ENCODE measurements around the gene FGFR1OP2.

Gene FGFR1OP2

DNA sequence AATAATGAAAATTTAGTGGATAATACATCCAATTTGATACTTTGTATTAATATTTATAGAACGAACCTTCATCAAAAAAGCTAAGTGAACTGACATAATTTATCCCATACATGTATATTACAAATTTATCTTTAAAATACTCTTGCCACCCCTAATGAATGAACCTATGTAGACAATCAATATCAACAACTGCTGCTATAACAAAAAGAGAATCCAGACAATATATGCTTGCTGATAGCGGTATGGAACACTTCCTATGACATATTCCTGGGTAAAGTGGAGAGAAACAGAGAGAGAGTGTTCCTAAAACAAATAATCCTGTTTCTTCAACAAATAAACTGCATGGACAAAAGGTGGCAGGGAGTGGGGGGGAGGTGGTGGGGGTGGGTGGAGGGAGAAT is 44.6 kb downstream of the FGFR1OP2 start:
- no peak for DNase-seq (ENCODE audit: low spot score)
- in situ Hi-C loops (cut with MboI; ENCODE audit: low pct_unique_long_range_greater_than_20kb, low sequenced_read_pairs, unreplicated experiment) = no loop called here
- TF ChIP-seq, protein P1, sequence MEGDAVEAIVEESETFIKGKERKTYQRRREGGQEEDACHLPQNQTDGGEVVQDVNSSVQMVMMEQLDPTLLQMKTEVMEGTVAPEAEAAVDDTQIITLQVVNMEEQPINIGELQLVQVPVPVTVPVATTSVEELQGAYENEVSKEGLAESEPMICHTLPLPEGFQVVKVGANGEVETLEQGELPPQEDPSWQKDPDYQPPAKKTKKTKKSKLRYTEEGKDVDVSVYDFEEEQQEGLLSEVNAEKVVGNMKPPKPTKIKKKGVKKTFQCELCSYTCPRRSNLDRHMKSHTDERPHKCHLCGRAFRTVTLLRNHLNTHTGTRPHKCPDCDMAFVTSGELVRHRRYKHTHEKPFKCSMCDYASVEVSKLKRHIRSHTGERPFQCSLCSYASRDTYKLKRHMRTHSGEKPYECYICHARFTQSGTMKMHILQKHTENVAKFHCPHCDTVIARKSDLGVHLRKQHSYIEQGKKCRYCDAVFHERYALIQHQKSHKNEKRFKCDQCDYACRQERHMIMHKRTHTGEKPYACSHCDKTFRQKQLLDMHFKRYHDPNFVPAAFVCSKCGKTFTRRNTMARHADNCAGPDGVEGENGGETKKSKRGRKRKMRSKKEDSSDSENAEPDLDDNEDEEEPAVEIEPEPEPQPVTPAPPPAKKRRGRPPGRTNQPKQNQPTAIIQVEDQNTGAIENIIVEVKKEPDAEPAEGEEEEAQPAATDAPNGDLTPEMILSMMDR (IDR thresholded peaks at IDR 0.05; ENCODE audit: extremely low read depth, insufficient read depth, missing control alignments) = no peak

DNA sequence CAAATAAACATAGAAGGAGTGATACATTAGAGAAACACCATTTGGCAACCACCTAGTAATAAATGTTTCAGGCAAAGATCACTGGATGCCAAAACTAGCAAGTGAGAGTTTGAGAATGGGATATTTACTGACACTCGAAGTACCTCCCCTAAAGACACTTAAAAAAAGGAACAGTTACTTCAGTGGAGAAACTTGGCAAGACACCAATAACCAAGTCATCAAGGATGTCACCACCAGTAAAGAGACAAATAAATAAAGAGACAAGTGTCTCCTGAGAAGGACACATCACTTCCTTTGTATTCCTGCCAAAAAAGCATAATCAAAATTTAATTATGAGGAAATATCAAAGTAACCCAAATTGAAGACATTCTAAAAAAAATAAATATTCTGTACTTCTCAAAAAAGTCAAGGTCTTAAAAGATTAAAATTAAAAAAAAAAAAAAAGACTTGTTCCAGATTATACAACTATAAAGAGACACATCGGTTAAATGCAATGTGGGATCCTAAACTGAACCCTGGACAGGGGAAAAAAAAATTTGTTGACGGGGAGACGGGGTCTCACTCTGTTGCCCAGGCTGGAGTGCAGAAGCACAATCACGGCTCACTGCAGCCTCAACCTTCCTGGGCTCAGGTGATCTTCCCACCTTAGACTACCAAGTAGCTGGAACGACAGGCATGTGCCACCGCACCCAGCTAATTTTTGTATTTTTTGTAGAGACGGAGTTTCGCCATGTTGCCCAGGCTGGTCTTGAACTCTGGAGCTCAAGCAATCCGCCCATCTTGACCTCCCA is 49.6 kb downstream of the FGFR1OP2 start:
- DNase-seq (ENCODE audit: low spot score) = no peak
- in situ Hi-C loops (cut with MboI; ENCODE audit: low pct_unique_long_range_greater_than_20kb, low sequenced_read_pairs, unreplicated experiment) = no loop called here
- TF ChIP-seq, protein P1 (IDR thresholded peaks at IDR 0.05; ENCODE audit: extremely low read depth, insufficient read depth, missing control alignments) = no peak

DNA sequence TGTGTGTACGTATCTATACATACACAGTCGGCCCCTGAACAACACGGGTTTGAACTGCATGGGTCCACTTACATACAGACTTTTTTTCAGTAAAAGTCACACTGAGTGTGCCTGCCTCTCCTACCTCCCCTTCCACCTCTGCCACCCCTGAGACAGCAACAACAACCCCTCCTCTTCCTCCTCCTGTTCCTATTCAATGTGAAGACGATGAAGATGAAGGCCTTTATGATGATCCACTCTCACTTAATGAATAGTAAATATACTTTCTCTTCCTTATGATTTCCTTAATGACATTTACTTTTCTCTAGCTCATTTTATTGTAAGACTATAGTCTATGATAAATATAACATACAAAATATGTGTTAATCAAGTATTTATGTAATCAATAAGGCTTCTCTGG is 50.4 kb downstream of the FGFR1OP2 start:
- in situ Hi-C loops (cut with MboI; ENCODE audit: low pct_unique_long_range_greater_than_20kb, low sequenced_read_pairs, unreplicated experiment) = no loop called here
- TF ChIP-seq, protein P1 (IDR thresholded peaks at IDR 0.05; ENCODE audit: extremely low read depth, insufficient read depth, missing control alignments) = no peak
- DNase-seq (ENCODE audit: low spot score) = no peak

DNA sequence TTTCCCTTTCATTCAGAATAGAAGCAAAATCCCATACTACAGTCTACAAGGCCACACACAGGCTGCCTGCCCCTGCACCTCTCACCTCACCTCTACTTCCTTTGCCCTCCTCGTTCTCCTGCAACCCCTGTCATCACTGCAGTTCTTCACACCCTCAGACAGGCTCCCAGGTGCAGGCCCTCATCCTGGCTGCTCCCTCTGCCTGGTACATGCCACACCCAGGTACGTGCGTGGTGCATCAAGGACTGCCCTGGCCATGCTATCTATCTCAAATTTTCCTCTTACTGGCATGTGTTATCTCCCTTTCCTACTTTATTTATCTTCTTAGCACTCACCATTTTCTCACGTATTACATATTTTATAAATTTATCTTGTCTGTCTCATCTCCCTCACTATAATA is 51.6 kb downstream of the FGFR1OP2 start:
- TF ChIP-seq, protein P1 (IDR thresholded peaks at IDR 0.05; ENCODE audit: extremely low read depth, insufficient read depth, missing control alignments) = no peak
- in situ Hi-C loops (cut with MboI; ENCODE audit: low pct_unique_long_range_greater_than_20kb, low sequenced_read_pairs, unreplicated experiment) = no loop called here
- DNase-seq (ENCODE audit: low spot score) = no peak

DNA sequence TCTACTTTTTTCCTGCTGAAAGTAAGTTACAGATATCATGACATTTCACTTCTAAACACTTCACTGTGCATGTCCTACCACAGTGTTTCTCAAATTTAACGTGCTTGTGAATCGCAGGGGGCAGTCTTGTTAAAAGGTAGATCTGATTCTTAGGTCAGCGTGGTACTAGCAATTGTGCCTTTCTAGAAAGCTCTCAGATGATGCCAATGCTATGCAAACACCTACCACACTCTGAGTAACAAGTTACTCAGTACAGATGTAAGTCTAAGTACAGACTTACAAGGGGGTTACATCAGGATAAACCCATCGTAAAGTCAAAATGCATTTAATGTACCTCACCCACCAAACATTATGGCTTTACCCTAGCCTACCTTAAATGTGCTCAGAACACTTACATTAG is 53.6 kb downstream of the FGFR1OP2 start:
- no peak for DNase-seq (ENCODE audit: low spot score)
- TF ChIP-seq, protein P1 (IDR thresholded peaks at IDR 0.05; ENCODE audit: extremely low read depth, insufficient read depth, missing control alignments) = no peak
- in situ Hi-C loops (cut with MboI; ENCODE audit: low pct_unique_long_range_greater_than_20kb, low sequenced_read_pairs, unreplicated experiment) = no loop called here

DNA sequence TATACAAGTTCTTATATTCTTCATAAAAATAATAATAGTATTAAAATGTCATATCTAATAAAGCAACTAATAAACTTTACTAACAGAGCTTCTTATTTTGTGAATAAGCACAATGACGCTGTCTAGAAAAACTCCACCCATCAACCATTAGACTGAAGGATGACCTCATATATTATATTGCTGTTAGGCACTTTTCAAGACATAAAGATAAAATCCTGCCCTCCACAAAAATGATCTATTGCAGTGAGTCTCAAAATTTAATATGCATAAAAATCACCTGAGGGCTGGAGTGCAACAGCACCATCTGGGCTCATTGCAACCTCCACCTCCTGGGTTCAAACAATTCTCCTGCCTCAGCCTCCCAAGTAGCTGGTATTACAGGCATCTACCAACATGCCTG is 55.8 kb downstream of the FGFR1OP2 start:
- no peak for DNase-seq (ENCODE audit: low spot score)
- TF ChIP-seq, protein P1 (IDR thresholded peaks at IDR 0.05; ENCODE audit: extremely low read depth, insufficient read depth, missing control alignments) = no peak
- in situ Hi-C loops (cut with MboI; ENCODE audit: low pct_unique_long_range_greater_than_20kb, low sequenced_read_pairs, unreplicated experiment) = no loop called here
